CD4-positive, alpha-beta T cell (primary cell): Measurements from ENCODE around the gene RASD2. TPM values are rescaled to one million over a fixed set of nuclear protein-coding genes. Genes with fewer than 3 reads are reported as not detected.

Source experiments
- ATAC-seq: fragments of 200-7000 bp; cut with Tn5 transposase; one replicate; pipeline ENCODE4 v1.10.0; 2022; ENCODE audit warnings: mild to moderate bottlenecking; ENCODE audit not compliant: poor library complexity
- CTCF ChIA-PET: fragments of 350-600 bp; sonication (Branson Sonifier 250); formaldehyde crosslinking; loops from one replicate; lab custom pipeline; 2021; ENCODE audit warnings: antibody characterized with exemption, inconsistent platforms; lab: Charles Lee
- POLR2A ChIA-PET: fragments of 350-600 bp; sonication (Branson Sonifier 250); formaldehyde crosslinking; loops from one replicate; lab custom pipeline; 2021; ENCODE audit warnings: antibody characterized with exemption, inconsistent platforms; lab: Charles Lee
- DNase-seq, 14 experiments: peaks; one replicate each; pipeline ENCODE4 v3.0.0-alpha.2; 2013 to 2020; ENCODE audit warnings: mixed read lengths in 2 of 14
- H3K27ac ChIP-seq, 2 donors: one replicate each; pipeline versions ENCODE4 v1.5.1 to v1.7.0; 2013; ENCODE audit warnings: low read length in 2 of 2, low read depth in 1 of 2, mild to moderate bottlenecking in 1 of 2
- H3K27me3 ChIP-seq, 2 experiments: 1 replicate in 1 of 2; 2 replicates in 1 of 2; pipeline versions ENCODE4 v1.6.1 to v1.7.0; 2013; ENCODE audit warnings: low read length in 2 of 2, control low read depth in 1 of 2, mild to moderate bottlenecking in 1 of 2, moderate library complexity in 1 of 2; ENCODE audit not compliant: insufficient read depth in 2 of 2, control insufficient read depth in 1 of 2
- H3K36me3 ChIP-seq: one replicate; pipeline ENCODE4 v1.6.1; 2013; ENCODE audit warnings: low read length, control low read depth; ENCODE audit not compliant: insufficient read depth
- H3K4me1 ChIP-seq: one replicate; pipeline ENCODE4 v1.6.1; 2013; ENCODE audit warnings: low read length, control low read depth; ENCODE audit not compliant: insufficient read depth
- H3K4me3 ChIP-seq: one replicate; pipeline ENCODE4 v1.5.1; 2013; ENCODE audit warnings: mild to moderate bottlenecking, low read length, moderate library complexity
- H3K9me3 ChIP-seq, 2 experiments: 1 replicate in 1 of 2; 2 replicates in 1 of 2; pipeline versions ENCODE4 v1.6.1 to v1.7.0; 2013; ENCODE audit warnings: low read length in 2 of 2, mild to moderate bottlenecking in 2 of 2, control low read depth in 1 of 2, moderate library complexity in 1 of 2; ENCODE audit not compliant: control insufficient read depth in 1 of 2, insufficient read depth in 1 of 2
- H3K27ac Mint-ChIP-seq: one replicate; pipeline ENCODE4 v1.8.0; 2020; ENCODE audit warnings: mixed read lengths
- H3K27me3 Mint-ChIP-seq: one replicate; pipeline ENCODE4 v1.8.0; 2021; ENCODE audit warnings: mixed read lengths
- H3K36me3 Mint-ChIP-seq: one replicate; pipeline ENCODE4 v1.8.0; 2021; ENCODE audit warnings: low read depth, mixed read lengths
- H3K4me1 Mint-ChIP-seq: one replicate; pipeline ENCODE4 v1.8.0; 2021; ENCODE audit warnings: low read depth, mixed read lengths
- H3K4me3 Mint-ChIP-seq: one replicate; pipeline ENCODE4 v1.8.0; 2020; ENCODE audit warnings: mild to moderate bottlenecking, mixed read lengths
- H3K9me3 Mint-ChIP-seq: one replicate; pipeline ENCODE4 v1.8.0; 2020; ENCODE audit warnings: mixed read lengths
- intact Hi-C, 2 experiments: fragments of 100-400 bp; cut with DNase I in 1 of 2; cut with micrococcal nuclease in 1 of 2; formaldehyde crosslinking; loops; one replicate each; pipeline versions ENCODE4 v1.15.1 to v1.9.0; 2023 to 2025; cut with DNase I, micrococcal nuclease
- total RNA-seq, 174 experiments: library from RNA in 2 of 174; stranded (reverse) in 2 of 174; gene quantifications; one replicate each; pipeline ENCODE4 v1.2.3 and lab custom pipeline; 2021 to 2026
- TF ChIP-seq, protein P1 (sequence below): fragments of 200-600 bp; IDR thresholded peaks from one replicate; pipeline ENCODE4 v1.8.0; 2022; ENCODE audit warnings: antibody characterized with exemption, mild to moderate bottlenecking

The RASD2 gene
- total RNA-seq, 2 experiments from 2014 or later, result 1.4 to 1.6 TPM

DNA sequence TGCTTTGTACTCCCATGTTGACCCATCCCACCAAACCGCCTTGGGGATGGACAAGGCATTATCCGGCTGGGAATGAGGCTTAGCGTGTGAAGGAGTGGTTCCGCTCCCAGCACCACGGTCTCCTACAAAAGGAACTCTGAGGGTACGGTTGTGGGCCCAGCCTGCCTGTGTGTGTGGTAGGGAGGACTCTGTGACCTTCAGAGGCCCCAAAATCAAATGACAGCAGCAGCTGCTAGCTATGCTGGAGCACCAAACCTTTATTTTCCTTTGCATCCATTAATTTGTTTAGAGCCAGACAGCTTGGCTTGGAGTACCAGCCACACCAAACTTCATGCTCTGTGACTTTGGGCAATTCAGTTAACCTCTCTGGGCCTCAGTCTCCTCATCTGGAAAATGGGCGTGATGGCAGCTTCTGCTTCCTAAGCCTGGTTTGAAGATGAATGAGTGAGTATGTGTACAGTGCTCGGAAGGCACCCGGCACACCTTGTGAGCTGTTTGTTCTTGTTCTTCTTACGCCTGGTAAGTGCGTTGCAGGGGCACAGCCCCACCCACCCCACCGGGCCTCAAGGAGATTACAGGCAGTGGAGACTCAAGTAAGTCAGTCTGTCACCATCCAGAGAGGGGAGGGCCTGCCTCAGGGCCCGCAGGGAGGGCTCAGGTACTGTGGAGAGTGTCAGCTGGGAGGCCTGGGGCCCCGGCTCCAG lies 51.2 kb downstream of the RASD2 start:
- H3K9me3 ChIP-seq, result no peaks in the 10 kb centered on the region
- ChIA-PET CTCF (no interaction called here), POLR2A (no interaction called here)
- no peak overlapping the region for H3K4me3 ChIP-seq
- no peak for DNase-seq
- intact Hi-C loops, result no loop called here
- no peaks in the 10 kb centered on the region for H3K4me1 ChIP-seq
- no peak overlapping the region for H3K4me3 Mint-ChIP-seq
- TF ChIP-seq, protein P1, sequence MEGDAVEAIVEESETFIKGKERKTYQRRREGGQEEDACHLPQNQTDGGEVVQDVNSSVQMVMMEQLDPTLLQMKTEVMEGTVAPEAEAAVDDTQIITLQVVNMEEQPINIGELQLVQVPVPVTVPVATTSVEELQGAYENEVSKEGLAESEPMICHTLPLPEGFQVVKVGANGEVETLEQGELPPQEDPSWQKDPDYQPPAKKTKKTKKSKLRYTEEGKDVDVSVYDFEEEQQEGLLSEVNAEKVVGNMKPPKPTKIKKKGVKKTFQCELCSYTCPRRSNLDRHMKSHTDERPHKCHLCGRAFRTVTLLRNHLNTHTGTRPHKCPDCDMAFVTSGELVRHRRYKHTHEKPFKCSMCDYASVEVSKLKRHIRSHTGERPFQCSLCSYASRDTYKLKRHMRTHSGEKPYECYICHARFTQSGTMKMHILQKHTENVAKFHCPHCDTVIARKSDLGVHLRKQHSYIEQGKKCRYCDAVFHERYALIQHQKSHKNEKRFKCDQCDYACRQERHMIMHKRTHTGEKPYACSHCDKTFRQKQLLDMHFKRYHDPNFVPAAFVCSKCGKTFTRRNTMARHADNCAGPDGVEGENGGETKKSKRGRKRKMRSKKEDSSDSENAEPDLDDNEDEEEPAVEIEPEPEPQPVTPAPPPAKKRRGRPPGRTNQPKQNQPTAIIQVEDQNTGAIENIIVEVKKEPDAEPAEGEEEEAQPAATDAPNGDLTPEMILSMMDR, result no peak
- no peaks in the 10 kb centered on the region for H3K36me3 Mint-ChIP-seq
- H3K27me3 Mint-ChIP-seq, result no peaks in the 10 kb centered on the region
- no peak overlapping the region for H3K27ac ChIP-seq
- no peak for ATAC-seq
- no peaks in the 10 kb centered on the region for H3K4me1 Mint-ChIP-seq
- H3K27me3 ChIP-seq, result no peaks in the 10 kb centered on the region
- no peaks in the 10 kb centered on the region for H3K36me3 ChIP-seq
- no peak overlapping the region for H3K27ac Mint-ChIP-seq
- H3K9me3 Mint-ChIP-seq, result no peaks in the 10 kb centered on the region

DNA sequence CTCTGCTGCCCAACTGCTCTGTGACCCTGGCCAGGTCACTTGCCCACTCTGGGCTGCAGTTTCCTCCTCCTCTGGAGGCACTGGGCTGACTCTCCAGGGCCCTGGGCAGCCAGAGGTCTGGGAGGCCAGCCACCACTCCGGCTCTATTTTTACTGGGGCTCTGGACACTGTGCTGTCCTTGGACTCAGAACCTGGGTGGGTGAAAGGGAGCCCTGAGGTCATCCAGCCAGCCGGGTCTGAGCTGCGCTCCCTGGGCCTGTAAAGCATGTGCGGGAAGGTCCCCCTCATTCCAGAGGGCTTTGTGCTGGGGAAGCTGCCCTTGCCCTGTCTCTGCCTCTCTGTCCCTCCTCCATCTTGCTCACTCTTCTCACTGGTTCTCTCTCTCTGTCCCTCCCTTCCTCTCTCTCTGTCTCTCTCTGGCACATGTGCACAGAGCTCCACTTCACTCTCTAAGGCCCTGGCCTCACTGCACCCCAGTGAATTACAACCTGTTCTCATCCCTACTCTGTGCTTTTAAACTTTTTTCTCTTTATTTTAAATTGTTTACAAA lies 51.9 kb downstream of the RASD2 start:
- no peak for ATAC-seq
- intact Hi-C loops, result no loop called here
- no peak overlapping the region for H3K27ac ChIP-seq
- no peaks in the 10 kb centered on the region for H3K27me3 ChIP-seq
- TF ChIP-seq, protein P1, result no peak
- no peaks in the 10 kb centered on the region for H3K4me1 ChIP-seq
- no peak overlapping the region for H3K27ac Mint-ChIP-seq
- no peaks in the 10 kb centered on the region for H3K9me3 ChIP-seq
- H3K36me3 Mint-ChIP-seq, result no peaks in the 10 kb centered on the region
- no peaks in the 10 kb centered on the region for H3K9me3 Mint-ChIP-seq
- DNase-seq, result no peak
- H3K27me3 Mint-ChIP-seq, result no peaks in the 10 kb centered on the region
- ChIA-PET POLR2A (no interaction called here), CTCF (no interaction called here)
- H3K4me1 Mint-ChIP-seq, result no peaks in the 10 kb centered on the region
- no peak overlapping the region for H3K4me3 ChIP-seq
- H3K36me3 ChIP-seq, result no peaks in the 10 kb centered on the region
- H3K4me3 Mint-ChIP-seq, result no peak overlapping the region

DNA sequence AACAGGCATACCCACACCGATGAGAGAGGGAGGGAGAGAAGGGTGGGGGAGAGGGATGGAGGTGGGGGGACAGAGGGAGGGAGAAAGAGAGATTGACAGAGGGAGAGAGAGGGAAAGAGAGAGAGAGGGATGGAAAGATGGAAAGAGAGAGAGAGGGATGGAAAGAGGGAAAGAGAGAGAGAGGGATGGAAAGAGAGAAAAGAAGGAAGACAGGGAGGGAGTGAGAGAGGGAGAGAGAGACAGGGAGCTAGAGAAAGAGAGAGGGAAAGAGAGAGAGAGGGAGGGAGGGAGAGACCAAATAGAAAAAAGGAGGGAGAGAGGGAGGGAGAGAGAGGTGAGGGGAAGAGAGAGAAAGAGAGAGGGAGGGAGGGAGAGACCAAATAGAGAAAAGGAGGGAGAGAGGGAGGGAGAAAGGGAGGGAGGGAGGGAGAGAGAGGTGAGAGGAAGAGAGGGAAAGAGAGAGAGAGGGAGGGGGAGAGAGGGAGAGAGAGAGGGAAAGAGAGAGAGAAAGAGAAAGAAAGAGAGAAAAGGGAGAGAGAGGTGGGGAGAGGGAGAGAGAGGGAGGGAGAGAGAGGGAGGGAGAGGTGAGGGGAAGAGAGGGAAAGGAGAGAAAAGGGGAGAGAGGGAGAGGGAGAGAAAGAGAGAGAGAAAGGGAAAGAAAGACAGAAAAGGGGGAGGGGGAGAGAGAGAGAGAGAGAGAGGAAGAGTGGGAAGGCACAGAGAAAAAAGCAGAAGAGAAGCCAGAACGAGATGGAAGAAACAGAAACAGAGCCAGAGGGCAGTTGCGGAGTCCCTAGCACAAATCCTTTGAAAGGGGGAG lies 52.6 kb downstream of the RASD2 start:
- Mint-ChIP-seq H3K27me3 (no peaks in the 10 kb centered on the region), H3K27ac (no peak overlapping the region), H3K9me3 (no peaks in the 10 kb centered on the region), H3K36me3 (no peaks in the 10 kb centered on the region), H3K4me1 (no peaks in the 10 kb centered on the region), H3K4me3 (no peak overlapping the region)
- ChIA-PET POLR2A (no interaction called here), CTCF (no interaction called here)
- Histone ChIP-seq H3K27me3 (no peaks in the 10 kb centered on the region), H3K4me3 (no peak overlapping the region), H3K27ac (no peak overlapping the region), H3K9me3 (no peaks in the 10 kb centered on the region), H3K36me3 (no peaks in the 10 kb centered on the region), H3K4me1 (no peaks in the 10 kb centered on the region)
- intact Hi-C loops, result no loop called here
- DNase-seq (no peak), ATAC-seq (no peak)
- TF ChIP-seq, protein P1, result no peak
